Hepatocyte (in vitro differentiated cells): ENCODE results near the gene GCG.

ENCODE experiments used
- EZH2phosphoT487 ChIP-seq: fragments of 200-600 bp; sonication (generic); IDR thresholded peaks from one replicate; pipeline ENCODE4 v1.6.1; 2018; ENCODE audit warnings: antibody characterized with exemption, mild to moderate bottlenecking, low read depth, moderate library complexity; ENCODE audit not compliant: unreplicated experiment, severe bottlenecking
- TF ChIP-seq, protein P1 (sequence below): fragments of 200-600 bp; sonication (generic); IDR thresholded peaks from 2 replicates; pipeline ENCODE4 v1.5.1; 2016; ENCODE audit warnings: antibody characterized with exemption, mild to moderate bottlenecking; ENCODE audit not compliant: poor library complexity

DNA sequence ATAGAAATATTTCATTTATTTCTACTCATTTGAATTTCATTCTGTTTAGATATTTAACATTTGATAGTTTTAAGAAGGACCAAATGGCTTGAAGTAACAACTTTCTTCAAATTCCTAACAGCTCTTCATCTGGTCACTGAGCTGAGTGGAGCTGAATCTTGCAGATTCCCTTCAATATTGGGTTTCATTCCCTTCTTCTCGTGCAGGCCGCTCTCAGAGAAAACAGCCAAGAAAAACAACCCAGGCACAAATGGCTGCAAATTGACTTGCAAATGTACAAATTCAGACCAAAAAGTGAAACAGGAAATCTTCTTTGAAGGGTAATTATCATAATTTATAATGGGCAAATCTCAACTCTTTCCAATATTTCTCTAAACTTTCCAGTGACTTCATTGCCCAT is 30.3 kb upstream of the GCG start:
- TF ChIP-seq, protein P1, sequence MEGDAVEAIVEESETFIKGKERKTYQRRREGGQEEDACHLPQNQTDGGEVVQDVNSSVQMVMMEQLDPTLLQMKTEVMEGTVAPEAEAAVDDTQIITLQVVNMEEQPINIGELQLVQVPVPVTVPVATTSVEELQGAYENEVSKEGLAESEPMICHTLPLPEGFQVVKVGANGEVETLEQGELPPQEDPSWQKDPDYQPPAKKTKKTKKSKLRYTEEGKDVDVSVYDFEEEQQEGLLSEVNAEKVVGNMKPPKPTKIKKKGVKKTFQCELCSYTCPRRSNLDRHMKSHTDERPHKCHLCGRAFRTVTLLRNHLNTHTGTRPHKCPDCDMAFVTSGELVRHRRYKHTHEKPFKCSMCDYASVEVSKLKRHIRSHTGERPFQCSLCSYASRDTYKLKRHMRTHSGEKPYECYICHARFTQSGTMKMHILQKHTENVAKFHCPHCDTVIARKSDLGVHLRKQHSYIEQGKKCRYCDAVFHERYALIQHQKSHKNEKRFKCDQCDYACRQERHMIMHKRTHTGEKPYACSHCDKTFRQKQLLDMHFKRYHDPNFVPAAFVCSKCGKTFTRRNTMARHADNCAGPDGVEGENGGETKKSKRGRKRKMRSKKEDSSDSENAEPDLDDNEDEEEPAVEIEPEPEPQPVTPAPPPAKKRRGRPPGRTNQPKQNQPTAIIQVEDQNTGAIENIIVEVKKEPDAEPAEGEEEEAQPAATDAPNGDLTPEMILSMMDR: no peak
- no peak for TF ChIP-seq EZH2phosphoT487
